ENCODE results near the gene SBNO2. TPM values are rescaled to one million over a fixed set of nuclear protein-coding genes. Genes with fewer than 3 reads are reported as not detected.

Gene SBNO2
- total RNA-seq, 6 donors from 2014 or later: 44.8 to 159 (median 106) TPM

- H3K9me3 ChIP-seq: no peaks in the 10 kb centered on the region
- peaks cover 0 to 25% (median 14%) of the 10 kb centered on the region in 4 donors for H3K36me3 ChIP-seq
- no peak for ATAC-seq (ENCODE audit: low FRiP score in 2 of 2)
- H3K27ac ChIP-seq: peak overlapping the region in 2 of 4 donors; percentile 21 to 91
- peaks cover 0 to 9% (median 0%) of the 10 kb centered on the region in 4 donors for H3K27me3 ChIP-seq
- WGBS, 2 donors: 64 to 86% methylated on average over 19 of the region's 21 CpGs
- H3K4me1 ChIP-seq: peaks cover 69 to 99% (median 73%) of the 10 kb centered on the region in 4 donors
- TF ChIP-seq EP300 (IDR thresholded peaks at IDR 0.05): no peak
- TF ChIP-seq POLR2AphosphoS5 (IDR thresholded peaks at IDR 0.05): no peak
- no peak for TF ChIP-seq CTCF (IDR thresholded peaks at IDR 0.05)
- TF ChIP-seq POLR2A (IDR thresholded peaks at IDR 0.05): no peak
- DNase-seq: peak in 1 of 2 donors; percentile 69
- H3K4me3 ChIP-seq: no peak overlapping the region
These were observed 103.5 kb downstream of the SBNO2 start for GRCh38 chr19:1070576-1070930.

GRCh38 chr19:1069009-1069779 lies 104.9 kb downstream of the SBNO2 start:
- Histone ChIP-seq H3K4me1 (peaks cover 69 to 100% (median 73%) of the 10 kb centered on the region in 4 donors), H3K4me3 (peak overlapping the region; percentile 48 to 75 (median 62)), H3K36me3 (peaks cover 0 to 25% (median 14%) of the 10 kb centered on the region in 4 donors), H3K9me3 (no peaks in the 10 kb centered on the region), H3K27me3 (peaks cover 0 to 9% (median 0%) of the 10 kb centered on the region in 4 donors), H3K27ac (peak overlapping the region; percentile 80 to 96 (median 90))
- peak; percentile 42 to 70 for ATAC-seq (ENCODE audit: low FRiP score in 2 of 2)
- peak; percentile 79 to 91 for DNase-seq
- TF ChIP-seq EP300 (IDR thresholded peaks at IDR 0.05) (peak in 2 of 4 donors; percentile 27 to 50), POLR2A (IDR thresholded peaks at IDR 0.05) (peak in 1 of 4 donors; percentile 10), POLR2AphosphoS5 (IDR thresholded peaks at IDR 0.05) (peak; percentile 69 to 77), CTCF (IDR thresholded peaks at IDR 0.05) (peak in 2 of 6 experiments; percentile 29 to 48)
- 43 to 44% methylated on average over 20 to 25 of the region's 25 CpGs for WGBS, 2 donors

GRCh38 chr19:1068009-1069001 lies 105.8 kb downstream of the SBNO2 start:
- Histone ChIP-seq H3K9me3 (no peaks in the 10 kb centered on the region), H3K4me1 (peaks cover 64 to 100% (median 72%) of the 10 kb centered on the region in 4 donors), H3K36me3 (peaks cover 0 to 16% (median 7%) of the 10 kb centered on the region in 4 donors), H3K4me3 (peak overlapping the region; percentile 48 to 75 (median 62)), H3K27ac (peak overlapping the region; percentile 80 to 96 (median 90)), H3K27me3 (peaks cover 0 to 9% (median 0%) of the 10 kb centered on the region in 4 donors)
- WGBS, 2 donors: 35 to 49% methylated on average over 25 to 41 of the region's 45 CpGs
- DNase-seq: peak; percentile 64 to 91
- ATAC-seq (ENCODE audit: low FRiP score in 2 of 2): peak in 1 of 2 donors; percentile 42
- TF ChIP-seq POLR2AphosphoS5 (IDR thresholded peaks at IDR 0.05) (peak in 1 of 2 donors; percentile 31), POLR2A (IDR thresholded peaks at IDR 0.05) (no peak), EP300 (IDR thresholded peaks at IDR 0.05) (no peak), CTCF (IDR thresholded peaks at IDR 0.05) (no peak)

GRCh38 chr19:1067341-1067957 lies 106.6 kb downstream of the SBNO2 start:
- H3K4me3 ChIP-seq: peak overlapping the region; percentile 48 to 75 (median 62)
- peak overlapping the region; percentile 80 to 96 (median 90) for H3K27ac ChIP-seq
- 1 to 17% methylated on average over 2 to 31 of the region's 38 CpGs for WGBS, 2 donors
- H3K9me3 ChIP-seq: no peaks in the 10 kb centered on the region
- H3K27me3 ChIP-seq: peaks cover 0 to 9% (median 0%) of the 10 kb centered on the region in 4 donors
- ATAC-seq (ENCODE audit: low FRiP score in 2 of 2): no peak
- peaks cover 64 to 93% (median 72%) of the 10 kb centered on the region in 4 donors for H3K4me1 ChIP-seq
- DNase-seq: peak in 1 of 2 donors; percentile 87
- H3K36me3 ChIP-seq: peaks cover 0 to 10% (median 3%) of the 10 kb centered on the region in 4 donors
- no peak for TF ChIP-seq POLR2AphosphoS5 (IDR thresholded peaks at IDR 0.05)
- TF ChIP-seq CTCF (IDR thresholded peaks at IDR 0.05): no peak
- no peak for TF ChIP-seq POLR2A (IDR thresholded peaks at IDR 0.05)
- no peak for TF ChIP-seq EP300 (IDR thresholded peaks at IDR 0.05)
